Amniotic stem cell (primary cell): ENCODE measurements around the gene ZNF865.

Experiments
- DNase-seq: peaks from one replicate; lab custom pipeline; 2025; lab: John Stamatoyannopoulos, UW

Gene ZNF865

DNA sequence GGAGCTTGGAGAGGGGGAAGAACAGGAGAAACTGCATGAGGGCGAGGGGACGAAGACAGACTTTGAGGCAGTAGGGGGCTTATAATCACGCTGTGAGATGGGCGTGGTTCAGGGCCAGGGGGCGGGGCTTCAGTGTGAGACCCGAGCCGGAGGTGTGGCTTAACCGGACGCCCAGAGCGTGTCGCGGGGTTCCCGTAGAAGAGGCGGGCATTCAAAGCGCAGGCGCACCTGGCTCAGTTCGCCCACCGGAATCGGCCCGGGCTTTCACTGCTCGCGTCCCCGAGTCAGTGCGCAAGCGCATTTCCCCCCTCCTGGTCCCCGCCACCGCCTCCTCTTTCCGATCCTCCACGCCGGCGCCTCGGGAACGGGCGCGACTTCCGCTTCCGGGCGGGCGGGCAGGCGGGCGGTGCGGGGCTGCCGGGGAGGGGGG is 225 bp upstream of the ZNF865 start:
- DNase-seq = peak; percentile 94

GRCh38 chr19:55606471-55606787 is 982 bp downstream of the ZNF865 start:
- DNase-seq = no peak

GRCh38 chr19:55606817-55607216 is 1.4 kb downstream of the ZNF865 start:
- no peak for DNase-seq

DNA sequence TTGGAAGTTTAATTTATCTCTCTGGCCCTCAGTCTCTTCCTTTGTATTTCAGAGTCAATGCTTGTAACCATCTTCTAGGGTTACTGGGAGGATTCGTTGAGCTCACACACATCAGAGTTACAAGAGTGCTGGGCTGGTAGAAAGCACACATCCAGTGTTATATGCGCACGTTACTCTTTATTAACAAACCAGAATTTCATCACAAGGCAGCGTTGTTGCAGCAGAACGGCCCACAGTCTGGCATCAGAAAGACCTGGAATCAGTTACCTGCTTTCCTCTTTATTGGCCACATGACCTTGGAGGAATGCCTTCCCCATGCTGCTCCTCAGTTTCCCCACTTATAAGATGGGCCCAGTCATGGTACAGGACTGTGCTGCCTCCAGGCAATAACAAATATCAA is 3.9 kb downstream of the ZNF865 start:
- DNase-seq = no peak

GRCh38 chr19:55611300-55611982 is 6.0 kb downstream of the ZNF865 start:
- no peak for DNase-seq

GRCh38 chr19:55611983-55612645 is 6.7 kb downstream of the ZNF865 start:
- no peak for DNase-seq

DNA sequence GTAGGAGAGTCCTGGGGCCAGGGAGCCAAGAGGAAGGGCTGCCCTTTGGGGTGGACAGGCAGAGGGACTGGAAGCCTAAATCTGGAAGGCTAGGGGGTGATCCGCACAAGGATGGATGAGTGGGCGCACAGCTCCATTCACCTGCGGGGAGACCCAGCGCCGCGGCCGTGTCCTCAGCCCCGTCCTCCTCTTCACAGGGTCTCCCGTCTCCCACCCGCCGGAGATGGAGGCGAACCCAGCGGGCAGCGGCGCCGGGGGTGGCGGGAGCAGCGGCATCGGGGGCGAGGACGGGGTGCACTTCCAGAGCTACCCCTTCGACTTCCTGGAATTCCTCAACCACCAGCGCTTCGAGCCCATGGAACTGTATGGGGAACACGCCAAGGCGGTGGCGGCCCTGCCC is 7.9 kb downstream of the ZNF865 start:
- no peak for DNase-seq

DNA sequence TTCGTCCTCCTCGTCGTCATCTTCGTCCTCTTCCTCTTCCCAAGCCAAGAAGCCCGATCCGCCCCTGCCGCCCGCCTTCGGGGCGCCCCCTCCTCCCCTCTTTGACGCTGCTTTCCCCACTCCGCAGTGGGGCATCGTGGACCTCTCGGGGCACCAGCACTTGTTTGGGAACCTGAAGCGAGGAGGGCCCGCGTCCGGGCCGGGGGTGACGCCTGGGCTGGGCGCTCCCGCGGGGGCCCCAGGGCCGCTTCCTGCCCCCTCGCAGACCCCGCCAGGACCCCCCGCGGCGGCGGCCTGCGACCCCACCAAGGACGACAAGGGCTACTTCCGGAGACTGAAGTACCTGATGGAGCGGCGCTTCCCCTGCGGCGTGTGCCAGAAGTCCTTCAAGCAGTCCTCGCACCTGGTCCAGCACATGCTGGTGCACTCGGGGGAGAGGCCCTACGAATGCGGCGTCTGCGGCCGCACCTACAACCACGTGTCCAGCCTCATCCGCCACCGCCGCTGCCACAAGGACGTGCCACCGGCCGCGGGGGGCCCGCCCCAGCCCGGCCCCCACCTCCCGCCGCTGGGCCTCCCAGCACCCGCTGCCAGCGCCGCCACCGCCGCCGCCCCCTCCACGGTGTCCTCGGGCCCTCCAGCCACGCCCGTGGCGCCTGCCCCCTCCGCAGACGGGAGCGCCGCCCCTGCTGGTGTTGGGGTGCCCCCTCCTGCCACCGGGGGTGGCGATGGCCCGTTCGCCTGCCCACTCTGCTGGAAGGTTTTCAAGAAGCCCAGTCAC is 8.7 kb downstream of the ZNF865 start:
- DNase-seq = no peak

DNA sequence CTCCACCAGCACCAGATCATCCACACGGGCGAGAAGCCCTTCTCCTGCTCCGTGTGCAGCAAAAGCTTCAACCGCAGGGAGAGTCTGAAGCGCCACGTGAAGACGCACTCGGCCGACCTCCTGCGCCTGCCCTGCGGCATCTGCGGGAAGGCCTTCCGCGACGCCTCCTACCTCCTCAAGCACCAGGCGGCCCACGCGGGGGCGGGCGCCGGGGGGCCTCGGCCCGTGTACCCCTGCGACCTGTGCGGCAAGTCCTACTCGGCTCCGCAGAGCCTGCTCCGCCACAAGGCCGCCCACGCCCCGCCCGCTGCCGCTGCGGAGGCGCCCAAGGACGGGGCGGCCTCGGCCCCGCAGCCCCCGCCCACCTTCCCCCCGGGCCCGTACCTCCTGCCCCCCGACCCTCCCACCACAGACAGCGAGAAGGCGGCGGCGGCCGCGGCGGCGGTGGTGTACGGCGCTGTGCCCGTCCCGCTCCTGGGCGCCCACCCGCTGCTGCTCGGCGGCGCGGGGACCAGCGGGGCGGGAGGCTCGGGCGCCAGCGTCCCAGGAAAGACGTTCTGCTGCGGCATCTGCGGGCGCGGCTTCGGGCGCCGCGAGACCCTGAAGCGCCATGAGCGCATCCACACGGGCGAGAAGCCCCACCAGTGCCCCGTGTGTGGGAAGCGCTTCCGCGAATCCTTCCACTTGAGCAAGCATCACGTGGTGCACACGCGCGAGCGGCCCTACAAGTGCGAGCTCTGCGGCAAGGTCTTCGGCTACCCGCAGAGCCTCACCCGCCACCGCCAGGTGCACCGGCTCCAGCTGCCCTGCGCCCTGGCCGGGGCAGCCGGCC is 9.5 kb downstream of the ZNF865 start:
- no peak for DNase-seq

- no peak for DNase-seq
Observed at GRCh38 chr19:55615543-55616394, 10.3 kb downstream of the ZNF865 start.

- no peak for DNase-seq
Observed at GRCh38 chr19:55616395-55616875, 11.0 kb downstream of the ZNF865 start.

- DNase-seq = no peak
Observed at GRCh38 chr19:55617426-55617825, 12.0 kb downstream of the ZNF865 start.

DNA sequence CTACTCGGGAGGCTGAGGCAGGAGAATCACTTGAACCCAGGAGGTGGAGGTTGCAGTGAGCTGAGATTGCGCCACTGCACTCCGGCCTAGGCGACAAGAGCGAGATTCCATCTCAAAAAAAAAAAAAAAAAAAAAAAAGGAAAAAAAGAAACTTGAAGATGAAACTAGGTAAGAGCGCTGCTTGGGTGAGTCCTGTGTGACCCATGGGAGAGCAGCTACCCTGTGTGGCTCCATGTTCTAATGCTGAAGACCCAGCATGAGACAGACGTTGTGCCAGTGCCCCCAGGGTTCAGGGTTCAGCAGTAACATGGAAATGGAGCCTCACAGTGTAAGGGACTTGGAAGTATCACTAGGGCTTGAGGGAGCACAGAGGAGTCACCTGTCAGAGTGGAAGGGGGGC is 13.0 kb downstream of the ZNF865 start:
- no peak for DNase-seq

DNA sequence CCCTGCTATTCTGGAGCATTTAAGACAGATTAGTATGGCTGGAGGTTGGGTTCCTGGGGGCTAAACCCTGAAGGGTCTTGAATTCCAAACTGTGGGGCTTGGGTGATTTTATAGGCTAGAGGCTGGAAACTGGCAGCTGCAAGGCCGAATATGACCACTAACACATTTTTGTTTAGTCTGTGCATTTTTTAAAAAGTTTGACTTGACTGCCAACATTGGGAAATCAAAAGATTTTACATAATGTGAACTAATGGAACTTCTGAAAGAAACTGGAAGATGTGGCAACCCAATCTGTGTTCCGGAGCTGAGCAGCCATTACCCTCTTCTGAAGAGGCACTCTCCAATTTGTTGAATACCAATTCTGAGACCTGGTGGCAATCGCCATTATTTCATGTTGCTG is 13.8 kb downstream of the ZNF865 start:
- DNase-seq = no peak

- DNase-seq = no peak
Observed at GRCh38 chr19:55620410-55621204, 15.2 kb downstream of the ZNF865 start.

- no peak for DNase-seq
Observed at GRCh38 chr19:55621205-55621672, 15.8 kb downstream of the ZNF865 start.

DNA sequence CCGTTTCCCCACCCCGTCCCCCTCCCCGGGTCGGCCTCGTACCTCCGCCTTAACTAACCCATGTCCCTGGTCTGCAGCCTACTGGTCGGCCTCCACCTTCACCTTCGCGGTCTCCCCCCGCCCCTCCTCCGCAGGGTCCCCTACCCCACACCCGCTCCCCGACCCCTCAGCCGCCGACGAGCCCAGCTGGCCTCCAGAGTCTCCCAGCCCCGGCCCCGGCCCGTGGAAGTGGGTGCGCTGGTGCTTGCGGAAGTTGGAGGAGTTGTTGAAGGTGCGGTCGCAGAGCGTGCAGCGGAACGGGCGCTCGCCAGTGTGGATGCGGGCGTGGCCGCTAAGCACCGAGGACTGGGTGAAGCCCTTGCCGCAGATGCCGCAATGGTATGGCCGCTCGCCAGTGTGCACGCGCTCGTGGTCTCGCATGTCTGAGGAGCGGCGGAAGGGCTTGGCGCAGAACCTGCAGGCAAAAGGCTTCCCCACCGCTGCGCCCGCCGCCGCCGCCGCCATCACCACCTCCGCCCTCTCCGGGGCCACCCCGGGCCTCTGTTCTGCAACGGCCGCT is 16.3 kb downstream of the ZNF865 start:
- no peak for DNase-seq

DNA sequence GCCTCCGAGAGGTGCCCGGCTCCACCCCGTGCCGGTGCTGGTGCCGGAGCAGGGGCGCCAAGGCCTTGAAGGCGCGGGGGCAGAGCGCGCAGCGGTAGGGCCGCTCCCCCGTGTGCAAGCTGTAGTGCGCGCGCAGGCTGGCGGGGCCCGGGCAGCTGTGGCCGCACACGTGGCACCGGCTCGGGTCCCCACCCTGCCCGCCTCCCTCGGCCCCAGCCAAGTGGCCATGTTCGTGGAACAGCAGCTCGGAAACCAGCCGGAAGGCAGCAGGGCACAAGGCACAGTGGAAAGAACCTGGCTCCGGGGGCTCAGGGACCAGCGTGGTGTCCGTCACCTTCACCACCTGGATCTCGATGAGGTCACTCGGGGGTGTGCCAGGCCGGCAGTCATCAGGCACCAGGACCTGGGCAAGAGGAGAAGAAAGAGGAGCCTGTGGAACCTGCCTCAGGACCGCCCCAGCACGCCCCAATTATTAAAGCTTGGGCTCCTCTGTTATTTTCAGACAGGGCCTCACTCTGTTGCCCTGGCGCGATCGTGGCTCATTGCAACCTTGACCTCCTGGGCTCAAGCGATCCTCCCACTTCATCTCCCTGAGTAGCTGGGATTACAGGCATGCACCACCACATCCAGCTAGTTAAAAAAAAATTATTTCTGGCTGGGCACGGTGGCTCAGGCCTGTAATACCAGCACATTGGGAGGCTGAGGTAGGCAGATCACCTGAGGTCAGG is 17.0 kb downstream of the ZNF865 start:
- DNase-seq = no peak

- DNase-seq = no peak
Observed at GRCh38 chr19:55623130-55623529, 17.7 kb downstream of the ZNF865 start.
